Adipocyte (in vitro differentiated cells): ENCODE results near the gene JPT1.
"Not testable (repeated sequence)": the region's sequence is repeated elsewhere in the genome, so short reads cannot be mapped to it uniquely, and the experiment has no call there.

Experiments
- DNase-seq: peaks from one replicate; pipeline ENCODE4 v3.0.0-alpha.2; 2015; ENCODE audit warnings: low read depth
- H3K27me3 ChIP-seq: replicated peaks from 2 replicates; pipeline ENCODE4 v1.7.0; 2013; ENCODE audit warnings: mild to moderate bottlenecking, low read length, moderate library complexity; ENCODE audit not compliant: control insufficient read depth, insufficient read depth
- H3K36me3 ChIP-seq: 2 replicates; pipeline ENCODE4 v1.7.0; 2013; ENCODE audit warnings: low read length, mild to moderate bottlenecking, moderate library complexity; ENCODE audit not compliant: control insufficient read depth, insufficient read depth, severe bottlenecking
- H3K4me1 ChIP-seq: 2 replicates; pipeline ENCODE4 v1.7.0; 2013; ENCODE audit warnings: mild to moderate bottlenecking, low read length, moderate library complexity; ENCODE audit not compliant: control insufficient read depth, insufficient read depth
- H3K4me3 ChIP-seq: 2 replicates; pipeline ENCODE4 v1.7.0; 2013; ENCODE audit warnings: mild to moderate bottlenecking, low read length, moderate library complexity
- H3K9ac ChIP-seq: 2 replicates; pipeline ENCODE4 v1.7.0; 2013; ENCODE audit warnings: mild to moderate bottlenecking, low read length, moderate library complexity
- H3K9me3 ChIP-seq: 2 replicates; pipeline ENCODE4 v1.7.0; 2013; ENCODE audit warnings: mild to moderate bottlenecking, low read length, moderate library complexity; ENCODE audit not compliant: control insufficient read depth

Gene JPT1

DNA sequence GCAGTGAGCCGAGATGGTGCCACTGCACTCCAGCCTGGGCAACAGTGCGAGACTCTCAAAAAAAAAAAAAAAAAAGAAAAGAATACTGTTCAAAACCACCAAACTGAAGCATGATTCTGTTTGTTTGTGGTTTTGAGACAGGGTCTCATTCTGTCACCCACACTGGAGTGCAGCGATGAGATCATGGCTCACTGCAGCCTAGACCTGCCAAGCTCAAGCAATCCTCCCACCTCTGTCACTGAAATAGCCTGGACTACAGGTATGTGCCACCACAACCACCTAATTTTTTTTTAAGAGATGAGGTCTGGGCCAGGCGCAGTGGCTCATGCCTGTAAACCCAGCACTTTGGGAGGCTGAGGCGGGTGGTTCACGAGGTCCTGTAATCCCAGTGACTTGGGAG, 24.1 kb upstream of the JPT1 start:
- H3K4me1 ChIP-seq = peaks cover 10% of the 10 kb centered on the region
- DNase-seq = no peak
- H3K9me3 ChIP-seq = no peaks in the 10 kb centered on the region
- H3K36me3 ChIP-seq = peaks cover 52% of the 10 kb centered on the region
- H3K9ac ChIP-seq = no peak overlapping the region
- H3K27me3 ChIP-seq = no peaks in the 10 kb centered on the region
- H3K4me3 ChIP-seq = no peak overlapping the region

DNA sequence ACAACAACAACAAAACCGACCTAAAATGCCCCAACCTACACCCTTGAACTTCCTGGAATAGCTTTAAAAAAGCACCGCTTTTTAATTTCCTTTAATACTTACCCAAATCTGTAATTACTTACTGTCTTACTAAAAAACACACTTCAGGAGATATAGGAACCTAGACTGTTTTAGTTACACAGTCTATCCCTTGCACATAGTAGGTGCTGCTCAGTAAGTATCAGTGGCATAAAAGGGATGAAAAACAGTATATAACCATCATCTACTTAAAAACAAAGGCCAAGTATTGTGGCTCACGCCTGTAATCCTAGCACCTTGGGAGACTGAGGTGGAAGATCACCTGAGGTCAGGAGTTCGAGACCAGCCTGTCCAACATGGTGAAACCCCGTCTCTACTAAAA, 22.3 kb upstream of the JPT1 start:
- Histone ChIP-seq H3K27me3 (no peaks in the 10 kb centered on the region), H3K4me3 (no peak overlapping the region), H3K36me3 (peaks cover 62% of the 10 kb centered on the region), H3K9me3 (no peaks in the 10 kb centered on the region), H3K9ac (no peak overlapping the region), H3K4me1 (peaks cover 8% of the 10 kb centered on the region)
- no peak for DNase-seq

DNA sequence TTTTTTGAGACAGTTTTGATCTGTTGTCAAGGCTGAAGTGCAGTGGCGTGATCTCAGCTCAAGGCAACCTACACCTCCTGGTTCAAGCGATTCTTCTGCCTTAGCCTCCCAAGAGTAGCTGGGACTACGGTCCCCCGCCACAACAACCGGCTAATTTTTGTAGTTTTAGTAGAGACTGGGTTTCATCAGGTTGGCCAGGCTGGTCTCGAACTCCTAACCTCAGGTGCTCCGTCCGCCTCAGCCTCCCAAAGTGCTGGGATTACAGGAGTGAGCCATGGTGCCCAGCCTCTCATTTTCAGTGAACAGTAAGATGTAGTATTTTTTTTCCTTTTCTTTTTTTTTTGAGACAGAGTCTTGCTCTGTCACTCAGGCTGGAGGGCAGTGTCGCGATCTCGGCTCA, 20.7 kb upstream of the JPT1 start:
- Histone ChIP-seq H3K9ac (no peak overlapping the region), H3K4me1 (no peaks in the 10 kb centered on the region), H3K27me3 (no peaks in the 10 kb centered on the region), H3K36me3 (peaks cover 60% of the 10 kb centered on the region), H3K9me3 (no peaks in the 10 kb centered on the region), H3K4me3 (no peak overlapping the region)
- DNase-seq = no peak

DNA sequence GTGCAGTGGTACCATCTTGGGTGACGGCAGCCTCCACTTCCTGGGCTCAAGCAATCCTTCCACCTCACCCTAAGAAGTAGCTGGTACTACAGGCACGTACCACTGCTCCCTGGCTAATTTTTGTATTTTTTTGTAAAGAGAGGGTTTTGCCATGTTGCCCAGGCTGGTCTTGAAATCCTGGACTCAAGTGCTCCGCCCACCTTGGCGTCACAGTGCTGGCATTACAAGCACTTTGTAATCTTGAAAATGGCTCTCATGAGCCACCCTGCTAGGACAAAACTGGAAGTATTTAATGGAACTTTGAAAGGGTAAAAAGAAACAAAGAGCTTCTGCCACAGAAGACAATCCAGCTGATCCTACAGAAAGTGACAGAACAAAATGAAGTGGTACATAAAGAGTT, 19.2 kb upstream of the JPT1 start:
- no peaks in the 10 kb centered on the region for H3K9me3 ChIP-seq
- H3K4me3 ChIP-seq = no peak overlapping the region
- no peaks in the 10 kb centered on the region for H3K27me3 ChIP-seq
- no peaks in the 10 kb centered on the region for H3K4me1 ChIP-seq
- DNase-seq = no peak
- H3K36me3 ChIP-seq = peaks cover 52% of the 10 kb centered on the region
- H3K9ac ChIP-seq = peak overlapping the region; percentile 19

DNA sequence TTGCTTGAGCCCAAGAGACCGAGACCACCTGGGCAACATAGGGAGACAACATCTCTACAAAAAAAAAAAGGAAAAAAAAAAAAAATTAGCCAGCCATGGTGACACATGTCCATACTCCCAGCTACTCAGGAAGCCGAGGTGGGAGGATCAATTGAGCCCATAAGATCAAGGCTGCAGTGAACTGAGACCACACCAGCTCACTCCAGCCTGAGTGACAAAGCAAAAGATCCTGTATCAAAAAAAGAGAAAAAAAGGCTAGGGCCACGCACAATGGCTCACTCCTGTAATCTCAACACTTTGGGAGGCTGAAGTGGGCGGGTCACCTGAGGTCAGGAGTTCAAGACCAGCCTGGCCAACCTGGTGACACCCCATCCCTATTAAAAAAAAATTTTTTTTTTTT, 14.7 kb upstream of the JPT1 start:
- no peaks in the 10 kb centered on the region for H3K27me3 ChIP-seq
- no peak overlapping the region for H3K4me3 ChIP-seq
- H3K9me3 ChIP-seq = no peaks in the 10 kb centered on the region
- no peak overlapping the region for H3K9ac ChIP-seq
- H3K36me3 ChIP-seq = peaks cover 48% of the 10 kb centered on the region
- H3K4me1 ChIP-seq = no peaks in the 10 kb centered on the region
- no peak for DNase-seq

DNA sequence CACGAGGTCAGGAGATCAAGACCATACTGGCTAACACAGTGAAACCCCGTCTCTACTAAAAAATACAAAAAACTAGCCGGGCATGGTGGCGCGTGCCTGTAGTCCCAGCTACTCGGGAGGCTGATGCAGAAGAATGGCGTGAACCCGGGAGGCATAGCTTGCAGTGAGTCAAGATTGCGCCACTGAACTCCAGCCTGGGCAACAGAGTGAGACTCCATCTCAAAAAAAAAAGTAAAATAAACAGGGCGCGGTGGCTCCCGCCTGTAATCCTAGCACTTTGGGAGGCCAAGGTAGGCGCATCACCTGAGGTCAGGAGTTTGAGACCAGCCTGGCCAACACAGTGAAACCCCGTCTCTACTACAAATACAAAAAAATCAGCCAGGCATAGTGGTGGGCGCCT, 10.3 kb upstream of the JPT1 start:
- DNase-seq, H3K27me3 ChIP-seq, H3K4me3 ChIP-seq, H3K9ac ChIP-seq, H3K4me1 ChIP-seq, H3K9me3 ChIP-seq: not testable (repeated sequence)
- peaks cover 37% of the 10 kb centered on the region for H3K36me3 ChIP-seq

DNA sequence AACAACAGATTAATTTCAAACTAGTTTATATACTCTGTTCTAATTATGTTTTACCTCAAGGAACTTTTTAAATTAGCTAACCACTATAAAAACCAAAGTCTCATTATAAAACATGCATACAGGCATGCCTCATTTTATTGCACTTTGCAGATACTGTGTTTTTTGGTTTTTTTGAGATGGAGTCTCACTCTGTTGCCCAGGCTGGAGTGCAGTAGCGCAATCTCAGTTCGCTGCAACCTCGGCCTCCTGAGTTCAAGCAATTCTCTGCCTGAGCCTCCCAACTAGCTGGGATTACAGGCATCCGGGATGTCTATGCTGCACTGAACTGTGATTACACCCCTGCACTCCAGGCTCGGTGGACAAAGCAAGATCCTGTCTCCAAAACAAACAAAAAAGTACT, 8.8 kb upstream of the JPT1 start:
- no peaks in the 10 kb centered on the region for H3K9me3 ChIP-seq
- H3K9ac ChIP-seq = no peak overlapping the region
- no peak overlapping the region for H3K4me3 ChIP-seq
- H3K36me3 ChIP-seq = peaks cover 28% of the 10 kb centered on the region
- no peaks in the 10 kb centered on the region for H3K4me1 ChIP-seq
- DNase-seq = no peak
- H3K27me3 ChIP-seq = no peaks in the 10 kb centered on the region

DNA sequence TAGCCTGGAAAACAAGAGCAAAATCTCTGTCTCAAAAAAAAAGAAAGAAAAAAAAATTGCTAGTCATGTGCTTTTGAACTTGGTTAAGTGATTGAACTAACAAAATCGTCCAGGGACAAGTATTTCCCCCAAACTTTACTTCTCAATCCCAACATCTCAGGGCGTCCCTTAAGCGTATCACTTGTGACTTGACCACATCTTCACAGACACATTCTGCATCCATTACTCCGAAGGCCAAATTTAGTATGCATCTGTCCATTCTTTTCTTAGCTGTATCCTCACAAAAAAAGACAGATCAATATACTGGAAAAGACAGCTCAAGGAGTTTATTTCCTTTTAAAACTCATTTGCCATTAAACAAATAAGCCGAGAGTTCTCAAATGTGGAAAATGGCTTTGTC, 5.9 kb upstream of the JPT1 start:
- DNase-seq = no peak
- Histone ChIP-seq H3K4me1 (no peaks in the 10 kb centered on the region), H3K27me3 (no peaks in the 10 kb centered on the region), H3K4me3 (no peak overlapping the region), H3K9me3 (no peaks in the 10 kb centered on the region), H3K9ac (no peak overlapping the region), H3K36me3 (peaks cover 9% of the 10 kb centered on the region)

DNA sequence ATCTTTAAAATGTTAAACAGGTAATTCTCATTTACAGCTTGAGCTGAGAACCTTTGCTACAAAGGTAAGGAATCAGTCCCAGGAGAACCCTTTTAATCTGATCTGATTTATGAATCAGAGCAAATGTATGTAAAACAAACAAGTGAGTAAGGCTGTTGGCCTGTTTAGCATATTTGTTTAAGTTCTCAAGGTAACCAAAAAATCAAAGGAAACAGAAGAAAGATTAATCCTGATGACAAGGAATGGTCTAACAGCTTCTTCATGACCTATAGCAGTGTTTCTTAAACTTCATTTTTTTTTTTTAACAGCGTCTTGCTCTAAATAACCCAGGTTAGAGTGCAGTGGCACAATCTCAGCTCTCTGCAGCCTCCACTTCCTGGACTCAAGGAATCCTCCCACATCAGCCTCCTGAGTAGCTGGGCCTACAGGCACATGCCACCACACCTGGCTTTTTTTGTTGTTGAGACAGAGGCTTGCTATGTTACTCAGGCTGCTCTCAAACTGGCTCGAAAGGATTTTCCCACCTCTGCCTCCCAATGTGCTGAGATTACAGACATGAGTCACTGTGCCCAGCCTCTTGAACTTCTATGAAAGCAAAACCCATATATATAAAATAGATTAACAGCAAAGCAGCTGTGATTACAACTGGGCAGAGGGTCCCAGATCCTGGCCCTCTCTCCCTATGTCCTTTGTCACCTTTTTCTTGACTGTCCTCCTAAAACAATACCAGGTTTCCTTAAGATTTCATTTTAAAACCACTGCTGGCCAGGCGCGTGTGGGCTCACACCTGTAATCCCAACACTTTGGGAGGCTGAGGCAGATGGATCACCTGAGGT, 5.1 kb upstream of the JPT1 start:
- no peaks in the 10 kb centered on the region for H3K4me1 ChIP-seq
- no peaks in the 10 kb centered on the region for H3K9me3 ChIP-seq
- peak; percentile 30 for DNase-seq
- no peak overlapping the region for H3K9ac ChIP-seq
- H3K36me3 ChIP-seq = peaks cover 6% of the 10 kb centered on the region
- no peaks in the 10 kb centered on the region for H3K27me3 ChIP-seq
- H3K4me3 ChIP-seq = no peak overlapping the region

DNA sequence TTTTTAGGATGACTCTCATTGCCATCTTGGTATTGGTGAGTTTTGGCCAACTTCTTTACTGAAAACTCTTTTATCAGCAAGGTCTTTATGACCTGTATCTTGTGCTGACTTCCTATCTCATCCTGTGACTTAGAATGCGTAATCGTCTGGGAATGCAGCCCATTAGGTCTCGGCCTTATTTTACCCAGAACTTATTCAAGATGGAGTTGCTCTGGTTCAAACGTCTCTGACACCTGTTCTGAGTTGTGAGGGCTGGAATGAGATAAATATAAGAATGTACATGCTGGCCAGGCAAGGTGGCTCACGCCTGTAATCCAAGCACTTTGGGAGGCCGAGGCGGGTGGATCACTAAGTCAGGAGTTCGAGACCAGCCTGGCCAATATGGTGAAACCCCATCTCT, 4.2 kb upstream of the JPT1 start:
- H3K36me3 ChIP-seq, DNase-seq, H3K4me1 ChIP-seq: not testable (repeated sequence)

DNA sequence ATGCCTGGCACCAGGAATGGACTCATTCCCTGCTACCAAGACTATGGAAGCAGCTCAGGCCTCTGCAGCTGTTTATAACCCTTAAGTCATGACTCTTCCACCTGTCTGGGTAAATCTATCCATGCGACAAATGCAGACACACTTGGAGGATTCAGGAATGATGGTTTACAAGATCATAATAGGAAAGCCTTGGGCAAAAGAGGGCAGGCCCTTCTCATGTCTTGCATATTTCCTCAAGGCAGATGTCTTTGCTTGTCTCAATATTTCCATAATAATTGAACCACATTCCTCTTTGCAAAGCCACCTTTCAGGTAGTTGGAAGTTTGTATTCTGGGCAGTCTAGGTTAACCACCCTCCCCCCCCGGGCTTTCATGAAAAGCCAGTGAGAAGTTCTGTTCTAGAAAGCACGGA, 884 bp upstream of the JPT1 start:
- Histone ChIP-seq H3K9ac (no peak overlapping the region), H3K4me1 (peaks cover 7% of the 10 kb centered on the region), H3K27me3 (no peaks in the 10 kb centered on the region), H3K36me3 (no peaks in the 10 kb centered on the region), H3K4me3 (no peak overlapping the region), H3K9me3 (no peaks in the 10 kb centered on the region)
- no peak for DNase-seq

More for the DNA sequence above, 4.2 kb upstream of the JPT1 start:
- not testable (repeated sequence) for H3K9me3 ChIP-seq, H3K9ac ChIP-seq, H3K4me3 ChIP-seq, H3K27me3 ChIP-seq

DNA sequence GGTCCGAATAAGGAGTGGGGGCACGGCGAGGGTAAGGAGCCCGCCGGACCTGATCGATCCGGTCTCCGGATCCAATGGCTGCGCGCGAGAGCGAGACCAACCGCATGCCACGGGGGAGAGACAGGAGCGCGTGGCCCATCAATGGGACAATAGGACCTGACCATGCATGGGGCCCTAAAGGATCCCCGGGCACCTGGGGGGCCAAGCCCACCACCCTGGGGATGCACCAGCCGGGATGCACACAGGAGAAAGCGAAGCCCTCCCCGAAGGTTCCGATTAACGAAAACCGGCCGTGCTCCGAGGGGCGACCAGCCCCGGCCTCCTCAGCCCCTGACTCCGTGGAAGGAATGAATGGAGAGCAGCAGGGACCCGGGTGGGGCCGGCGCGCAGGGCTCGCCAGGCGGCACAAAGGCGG, 525 bp downstream of the JPT1 start:
- peak overlapping the region; percentile 94 for H3K4me3 ChIP-seq
- H3K36me3 ChIP-seq = no peaks in the 10 kb centered on the region
- no peaks in the 10 kb centered on the region for H3K27me3 ChIP-seq
- peaks cover 7% of the 10 kb centered on the region for H3K4me1 ChIP-seq
- no peaks in the 10 kb centered on the region for H3K9me3 ChIP-seq
- peak; percentile 56 for DNase-seq
- peak overlapping the region; percentile 93 for H3K9ac ChIP-seq
